Endothelial cell of umbilical vein (primary cell): ENCODE results near the gene PLCD3. TPM values are rescaled to one million over a fixed set of nuclear protein-coding genes. Genes with fewer than 3 reads are reported as not detected.

ENCODE experiments used
- BruUV-seq: library from RNA; stranded (reverse); fragments of 400-500 nt; replicated peaks from 2 replicates; lab custom pipeline; 2021; lab: Mats Ljungman, UMichigan
- CTCF ChIA-PET: fragments of 300-600, 350-600 bp; sonication (Branson Sonifier 250); formaldehyde crosslinking; loops from one replicate; lab custom pipeline; 2021; ENCODE audit warnings: antibody characterized with exemption, inconsistent platforms; lab: Charles Lee
- POLR2A ChIA-PET: fragments of 300-600, 350-600 bp; sonication (Branson Sonifier 250); formaldehyde crosslinking; loops from one replicate; lab custom pipeline; 2021; ENCODE audit warnings: antibody characterized with exemption, inconsistent platforms; lab: Charles Lee
- DNase-seq: peaks from one replicate; pipeline ENCODE4 v3.0.0-alpha.2; 2011; ENCODE audit warnings: low read depth, low spot score
- FAIRE-seq: peaks from 2 replicates; lab custom pipeline; 2011; peaks lifted over from hg19 to GRCh38; lab: Jason Lieb, UNC
- H2AFZ ChIP-seq: 2 replicates; pipeline ENCODE4 v1.6.0; 2012; ENCODE audit warnings: low read depth, low read length, control low read depth, inconsistent platforms
- H3K27ac ChIP-seq: 2 replicates; pipeline ENCODE4 v1.5.1; 2011; ENCODE audit warnings: low read depth, mild to moderate bottlenecking, control low read depth, low read length, moderate library complexity; ENCODE audit not compliant: insufficient read depth
- H3K27me3 ChIP-seq, 2 experiments: 2 replicates each; pipeline versions ENCODE4 v1.6.0 to v1.6.1; 2011; ENCODE audit warnings: low read length in 2 of 2, mixed read lengths in 1 of 2; ENCODE audit not compliant: control insufficient read depth in 2 of 2, insufficient read depth in 2 of 2
- H3K36me3 ChIP-seq, 2 experiments: 2 replicates in 1 of 2; 3 replicates in 1 of 2; pipeline ENCODE4 v1.5.1; 2011; ENCODE audit warnings: low read length in 2 of 2, mild to moderate bottlenecking in 1 of 2, moderate library complexity in 1 of 2; ENCODE audit not compliant: control insufficient read depth in 2 of 2, insufficient read depth in 2 of 2; ENCODE audit errors: extremely low read depth in 1 of 2
- H3K4me1 ChIP-seq: 3 replicates; pipeline ENCODE4 v1.5.1; 2011; ENCODE audit warnings: mild to moderate bottlenecking, low read length; ENCODE audit not compliant: control insufficient read depth, insufficient read depth; ENCODE audit errors: extremely low read depth
- H3K4me2 ChIP-seq: 2 replicates; pipeline ENCODE4 v1.6.1; 2011; ENCODE audit warnings: low read length, control low read depth, mixed read lengths; ENCODE audit not compliant: insufficient read depth
- H3K4me3 ChIP-seq, 3 experiments: fragments of 200-600 bp in 1 of 3; sonication (generic), shearing (Covaris generic) in 1 of 3; replicated peaks in 1 of 3; 2 replicates each; pipeline ENCODE4 v1.5.1; 2011 to 2016; ENCODE audit warnings: control low read depth in 3 of 3, low read length in 3 of 3, mild to moderate bottlenecking in 2 of 3, inconsistent platforms in 1 of 3, low read depth in 1 of 3, moderate library complexity in 1 of 3; ENCODE audit not compliant: insufficient read depth in 1 of 3
- H3K79me2 ChIP-seq: 2 replicates; pipeline ENCODE4 v1.6.0; 2012; ENCODE audit warnings: low read length, inconsistent platforms; ENCODE audit not compliant: control insufficient read depth, insufficient read depth
- H3K9ac ChIP-seq: replicated peaks from 2 replicates; pipeline ENCODE3; 2011; ENCODE audit warnings: low read length, control low read depth; ENCODE audit not compliant: insufficient read depth; ENCODE audit errors: extremely low read depth
- H3K9me1 ChIP-seq: replicated peaks from 3 replicates; pipeline ENCODE4 v1.6.0; 2011; ENCODE audit warnings: mild to moderate bottlenecking, low read length; ENCODE audit not compliant: control insufficient read depth, insufficient read depth; ENCODE audit errors: extremely low read depth
- H3K9me3 ChIP-seq: replicated peaks from 2 replicates; pipeline ENCODE4 v1.5.1; 2012; ENCODE audit warnings: low read length, inconsistent platforms; ENCODE audit not compliant: control insufficient read depth, insufficient read depth
- H4K20me1 ChIP-seq: replicated peaks from 2 replicates; pipeline ENCODE3; 2011; ENCODE audit warnings: mild to moderate bottlenecking, low read length; ENCODE audit not compliant: control insufficient read depth, insufficient read depth; ENCODE audit errors: extremely low read depth
- EZH2 ChIP-seq: IDR thresholded peaks from 2 replicates; pipeline ENCODE4 v1.6.1; 2012; ENCODE audit warnings: borderline replicate concordance, low read depth, mild to moderate bottlenecking, moderate library complexity, low read length, inconsistent platforms; ENCODE audit not compliant: severe bottlenecking
- FOS ChIP-seq: IDR thresholded peaks from 2 replicates; pipeline ENCODE4 v1.6.1; 2011; ENCODE audit warnings: mild to moderate bottlenecking, low read length, moderate library complexity, borderline replicate concordance; ENCODE audit not compliant: insufficient read depth
- GATA2 ChIP-seq: IDR thresholded peaks from 2 replicates; pipeline ENCODE4 v1.7.0; 2011; ENCODE audit warnings: low read depth, mild to moderate bottlenecking, moderate library complexity, mixed read lengths, low read length; ENCODE audit not compliant: insufficient read length, insufficient read depth
- JUN ChIP-seq: IDR thresholded peaks from 2 replicates; pipeline ENCODE4 v1.6.1; 2011; ENCODE audit warnings: borderline replicate concordance, low read depth; ENCODE audit not compliant: insufficient read length, insufficient read depth
- MAX ChIP-seq: IDR thresholded peaks from 2 replicates; pipeline ENCODE4 v1.6.1; 2011; ENCODE audit not compliant: insufficient read depth, insufficient read length
- MYC ChIP-seq: IDR thresholded peaks from one replicate; pipeline ENCODE4 v1.6.1; 2011; ENCODE audit warnings: mild to moderate bottlenecking, low read depth, low read length
- POLR2A ChIP-seq: IDR thresholded peaks from 2 replicates; pipeline ENCODE4 v1.6.1; 2012; ENCODE audit warnings: low read depth, mild to moderate bottlenecking, control low read depth, low read length
- POLR2AphosphoS5 ChIP-seq: IDR thresholded peaks from 2 replicates; pipeline ENCODE4 v1.6.1; 2012; ENCODE audit warnings: low read depth, mild to moderate bottlenecking, control low read depth, low read length, moderate library complexity; ENCODE audit not compliant: insufficient read depth
- dilution Hi-C: fragments of 300-500 bp; cut with MboI; formaldehyde crosslinking; loops from one replicate; pipeline ENCODE4 v1.15.0; 2019; ENCODE audit warnings: low sequenced_read_pairs; ENCODE audit not compliant: extremely low pct_ligation_motif_present
- intact Hi-C: fragments of 100-400 bp; cut with micrococcal nuclease; formaldehyde crosslinking; loops from one replicate; pipeline ENCODE4 v1.10.0; 2022
- polyA plus RNA-seq, 4 experiments: library from polyadenylated mRNA; depleted of rRNA in 3 of 4; stranded (reverse) in 3 of 4; unstranded in 1 of 4; fragments of >200 nt; gene quantifications; 2 replicates each; pipeline versions ENCODE4 v1.2.1 to v1.2.3, GENCODE V29; 2011 to 2012; ENCODE audit warnings: missing spikeins in 1 of 4
- total RNA-seq: library from RNA; stranded (reverse); gene quantifications from 2 replicates; pipeline ENCODE4 v1.2.3, GENCODE V29; 2021

PLCD3 gene
- total and polyA plus RNA-seq, 2 donors (not counting 3 experiments of a cell fraction or from before 2014, with no cell fraction given), result 30.4 to 43.1 TPM

GRCh38 chr17:45170280-45170930 is 38.1 kb upstream of the PLCD3 start:
- peaks cover 14% of the 10 kb centered on the region for H3K4me1 ChIP-seq
- no peaks in the 10 kb centered on the region for H3K79me2 ChIP-seq
- no peaks in the 10 kb centered on the region for H3K9me3 ChIP-seq
- FAIRE-seq, result no peak
- dilution Hi-C loops (no loop called here), intact Hi-C loops (no loop called here)
- H3K36me3 ChIP-seq, result no peaks in the 10 kb centered on the region
- H3K9me1 ChIP-seq, result no peaks in the 10 kb centered on the region
- H3K4me3 ChIP-seq, result no peak overlapping the region
- ChIA-PET CTCF (interaction anchor here (0.6 to 4.1 kb wide), 4 partner anchors 18 to 35 kb away, joined by 3 to 34 read pairs (median 3); partner anchors contain the start of gene ACBD4), POLR2A (no interaction called here)
- no peak overlapping the region for H3K4me2 ChIP-seq
- no peak for DNase-seq
- no TSS peak for BruUV-seq
- TF ChIP-seq POLR2A, result no peak
- TF ChIP-seq MYC, result no peak
- TF ChIP-seq MAX, result no peak
- no peak for TF ChIP-seq JUN
- TF ChIP-seq POLR2AphosphoS5, result no peak
- no peak for TF ChIP-seq FOS
- TF ChIP-seq EZH2, result no peak
- TF ChIP-seq GATA2, result no peak
- H3K9ac ChIP-seq, result no peak overlapping the region
- H3K27me3 ChIP-seq, result no peaks in the 10 kb centered on the region
- H3K27ac ChIP-seq, result no peak overlapping the region
- H4K20me1 ChIP-seq, result no peaks in the 10 kb centered on the region
- peak overlapping the region; percentile 75 for H2AFZ ChIP-seq
